ENCODE data around the gene ULBP2.
"Not testable (repeated sequence)": the region's sequence is repeated elsewhere in the genome, so short reads cannot be mapped to it uniquely, and the experiment has no call there.

The ULBP2 gene

DNA sequence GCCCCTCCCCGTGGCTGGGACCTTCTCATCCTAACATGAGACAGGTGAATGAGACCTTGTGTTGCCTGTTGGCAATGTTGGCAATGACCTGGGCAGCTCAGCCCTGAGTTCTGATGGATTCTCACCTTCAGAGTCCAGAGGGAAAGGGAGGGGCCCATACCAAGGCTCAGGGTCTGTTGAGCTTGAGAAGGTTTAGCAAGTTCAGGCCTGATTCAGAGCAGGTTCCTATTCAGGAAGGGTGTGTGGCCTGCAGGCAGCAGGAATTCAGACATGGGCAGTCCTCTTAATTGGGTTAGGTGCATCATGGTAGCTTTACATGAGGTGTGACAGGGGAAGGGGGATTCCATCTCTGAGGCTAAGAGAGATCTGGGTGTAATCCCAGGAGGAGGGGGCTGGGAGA is 5.7 kb downstream of the ULBP2 start:
- peaks cover 3 to 68% (median 44%) of the 10 kb centered on the region in 3 experiments for H3K27me3 ChIP-seq (ENCODE audit: control insufficient read depth in 3 of 3, insufficient read depth in 3 of 3, low read depth in 1 of 3, low read length in 3 of 3)
- no CpG with 5 or more reads among the region's 1 CpG for WGBS, 2 donors (ENCODE audit: extremely low coverage in 2 of 2, insufficient read length in 2 of 2, insufficient replicate concordance in 1 of 2)
- H3K18ac ChIP-seq (ENCODE audit: low read length), result not testable (repeated sequence)

DNA sequence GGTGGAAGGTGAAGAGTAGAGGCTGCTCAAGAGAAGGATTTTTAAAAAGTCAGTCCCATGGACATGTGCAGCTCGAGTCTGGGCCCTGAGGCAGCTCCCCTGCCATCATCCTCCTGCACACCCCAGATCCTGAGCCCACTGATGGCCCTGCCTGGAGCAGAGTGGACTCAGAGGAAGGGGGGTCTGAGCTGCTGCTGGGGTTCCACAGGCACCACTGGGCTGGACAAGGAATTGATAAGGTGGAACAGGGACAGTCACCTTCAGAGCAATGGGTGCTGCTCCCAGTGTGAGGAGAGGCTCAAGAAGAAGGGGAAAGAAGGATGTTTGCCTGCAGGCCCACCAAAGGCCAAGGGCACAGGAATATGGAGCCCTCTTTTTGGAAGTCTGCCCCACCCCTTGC is 6.2 kb downstream of the ULBP2 start:
- no CpG with 5 or more reads among the region's 1 CpG for WGBS, 2 donors (ENCODE audit: extremely low coverage in 2 of 2, insufficient read length in 2 of 2, insufficient replicate concordance in 1 of 2)
- no peak for DNase-seq (ENCODE audit: low spot score)

More for the DNA sequence above, 5.7 kb downstream of the ULBP2 start:
- H2AK5ac ChIP-seq (ENCODE audit: low read depth, low read length); H3K79me1 ChIP-seq (ENCODE audit: low read depth, low read length); H3K9me3 ChIP-seq (replicated peaks in 1 of 2; ENCODE audit: control insufficient read depth in 2 of 2, insufficient read depth in 1 of 2, low read depth in 1 of 2, low read length in 2 of 2); H3K9ac ChIP-seq (ENCODE audit: low read depth, low read length, poor library complexity); H3K4me1 ChIP-seq (ENCODE audit: control insufficient read depth in 2 of 2, insufficient read depth in 1 of 2, low read depth in 1 of 2, low read length in 2 of 2); H3K4me3 ChIP-seq (ENCODE audit: low read length in 2 of 2); DNase-seq (ENCODE audit: low spot score); H4K8ac ChIP-seq (ENCODE audit: low read depth, low read length); H2BK15ac ChIP-seq (ENCODE audit: low read length); H2BK5ac ChIP-seq (ENCODE audit: low read length); H4K91ac ChIP-seq (ENCODE audit: low read depth, low read length, poor library complexity); H2AFZ ChIP-seq (ENCODE audit: low read length); H2BK12ac ChIP-seq (ENCODE audit: low read length); H3K23ac ChIP-seq (ENCODE audit: low read depth, low read length, poor library complexity); H3K4ac ChIP-seq (ENCODE audit: low read length); H2BK120ac ChIP-seq (ENCODE audit: low read depth, low read length); H3K14ac ChIP-seq (ENCODE audit: low read length); H3K4me2 ChIP-seq (ENCODE audit: insufficient read depth, low read length, poor library complexity, severe bottlenecking); H3K36me3 ChIP-seq (replicated peaks in 1 of 2; ENCODE audit: control insufficient read depth in 2 of 2, insufficient read depth in 2 of 2, low read length in 2 of 2); H3K27ac ChIP-seq (replicated peaks; ENCODE audit: low read length): not testable (repeated sequence)

DNA sequence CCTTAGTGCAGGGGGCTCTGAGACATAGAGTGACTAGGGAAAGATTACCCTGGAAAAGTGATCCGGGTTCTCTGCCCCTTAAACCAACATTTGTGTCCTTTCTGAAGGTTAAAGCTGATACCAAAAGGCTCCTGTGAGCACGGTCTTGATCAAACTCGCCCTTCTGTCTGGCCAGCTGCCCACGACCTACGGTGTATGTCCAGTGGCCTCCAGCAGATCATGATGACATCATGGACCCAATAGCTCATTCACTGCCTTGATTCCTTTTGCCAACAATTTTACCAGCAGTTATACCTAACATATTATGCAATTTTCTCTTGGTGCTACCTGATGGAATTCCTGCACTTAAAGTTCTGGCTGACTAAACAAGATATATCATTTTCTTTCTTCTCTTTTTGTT is 6.8 kb downstream of the ULBP2 start:
- H3K18ac ChIP-seq (ENCODE audit: low read length), result no peak overlapping the region
- H3K4me3 ChIP-seq (ENCODE audit: low read length in 2 of 2), result no peak overlapping the region
- H2BK15ac ChIP-seq (ENCODE audit: low read length), result no peak overlapping the region
- no peaks in the 10 kb centered on the region for H3K36me3 ChIP-seq (replicated peaks in 1 of 2; ENCODE audit: control insufficient read depth in 2 of 2, insufficient read depth in 2 of 2, low read length in 2 of 2)
- H2AFZ ChIP-seq (ENCODE audit: low read length), result no peak overlapping the region
- DNase-seq (ENCODE audit: low spot score), result no peak
- H4K8ac ChIP-seq (ENCODE audit: low read depth, low read length), result no peak overlapping the region
- no peaks in the 10 kb centered on the region for H3K79me1 ChIP-seq (ENCODE audit: low read depth, low read length)
- H3K9ac ChIP-seq (ENCODE audit: low read depth, low read length, poor library complexity), result no peak overlapping the region
- H3K4ac ChIP-seq (ENCODE audit: low read length), result no peak overlapping the region
- H3K4me1 ChIP-seq (ENCODE audit: control insufficient read depth in 2 of 2, insufficient read depth in 1 of 2, low read depth in 1 of 2, low read length in 2 of 2), result no peaks in the 10 kb centered on the region
- no peaks in the 10 kb centered on the region for H3K9me3 ChIP-seq (replicated peaks in 1 of 2; ENCODE audit: control insufficient read depth in 2 of 2, insufficient read depth in 1 of 2, low read depth in 1 of 2, low read length in 2 of 2)
- no peak overlapping the region for H3K4me2 ChIP-seq (ENCODE audit: insufficient read depth, low read length, poor library complexity, severe bottlenecking)
- H4K91ac ChIP-seq (ENCODE audit: low read depth, low read length, poor library complexity), result no peak overlapping the region
- H3K23ac ChIP-seq (ENCODE audit: low read depth, low read length, poor library complexity), result no peak overlapping the region
- H3K27ac ChIP-seq (replicated peaks; ENCODE audit: low read length), result no peak overlapping the region
- no peak overlapping the region for H2AK5ac ChIP-seq (ENCODE audit: low read depth, low read length)
- H3K14ac ChIP-seq (ENCODE audit: low read length), result no peak overlapping the region
- H3K27me3 ChIP-seq (ENCODE audit: control insufficient read depth in 3 of 3, insufficient read depth in 3 of 3, low read depth in 1 of 3, low read length in 3 of 3), result peaks cover 3 to 69% (median 42%) of the 10 kb centered on the region in 3 experiments
- no peak overlapping the region for H2BK5ac ChIP-seq (ENCODE audit: low read length)
- H2BK12ac ChIP-seq (ENCODE audit: low read length), result no peak overlapping the region
- no CpG with 5 or more reads among the region's 5 CpGs for WGBS, 2 donors (ENCODE audit: extremely low coverage in 2 of 2, insufficient read length in 2 of 2, insufficient replicate concordance in 1 of 2)
- H2BK120ac ChIP-seq (ENCODE audit: low read depth, low read length), result no peak overlapping the region

More for the DNA sequence above, 6.2 kb downstream of the ULBP2 start:
- Histone ChIP-seq H3K9me3 (replicated peaks in 1 of 2; ENCODE audit: control insufficient read depth in 2 of 2, insufficient read depth in 1 of 2, low read depth in 1 of 2, low read length in 2 of 2) (no peaks in the 10 kb centered on the region), H3K79me1 (ENCODE audit: low read depth, low read length) (no peaks in the 10 kb centered on the region), H4K91ac (ENCODE audit: low read depth, low read length, poor library complexity) (no peak overlapping the region), H3K4me3 (ENCODE audit: low read length in 2 of 2) (no peak overlapping the region), H3K18ac (ENCODE audit: low read length) (peak overlapping the region; percentile 38), H3K14ac (ENCODE audit: low read length) (no peak overlapping the region), H2BK12ac (ENCODE audit: low read length) (no peak overlapping the region), H4K8ac (ENCODE audit: low read depth, low read length) (no peak overlapping the region), H3K36me3 (replicated peaks in 1 of 2; ENCODE audit: control insufficient read depth in 2 of 2, insufficient read depth in 2 of 2, low read length in 2 of 2) (no peaks in the 10 kb centered on the region), H2BK15ac (ENCODE audit: low read length) (no peak overlapping the region), H2BK5ac (ENCODE audit: low read length) (no peak overlapping the region), H3K23ac (ENCODE audit: low read depth, low read length, poor library complexity) (no peak overlapping the region), H2BK120ac (ENCODE audit: low read depth, low read length) (no peak overlapping the region), H3K4me2 (ENCODE audit: insufficient read depth, low read length, poor library complexity, severe bottlenecking) (no peak overlapping the region), H2AK5ac (ENCODE audit: low read depth, low read length) (peak overlapping the region; percentile 25), H3K27me3 (ENCODE audit: control insufficient read depth in 3 of 3, insufficient read depth in 3 of 3, low read depth in 1 of 3, low read length in 3 of 3) (peaks cover 3 to 68% (median 44%) of the 10 kb centered on the region in 3 experiments), H3K4ac (ENCODE audit: low read length) (no peak overlapping the region), H3K27ac (replicated peaks; ENCODE audit: low read length) (no peak overlapping the region), H2AFZ (ENCODE audit: low read length) (no peak overlapping the region), H3K9ac (ENCODE audit: low read depth, low read length, poor library complexity) (no peak overlapping the region), H3K4me1 (ENCODE audit: control insufficient read depth in 2 of 2, insufficient read depth in 1 of 2, low read depth in 1 of 2, low read length in 2 of 2) (no peaks in the 10 kb centered on the region)

DNA sequence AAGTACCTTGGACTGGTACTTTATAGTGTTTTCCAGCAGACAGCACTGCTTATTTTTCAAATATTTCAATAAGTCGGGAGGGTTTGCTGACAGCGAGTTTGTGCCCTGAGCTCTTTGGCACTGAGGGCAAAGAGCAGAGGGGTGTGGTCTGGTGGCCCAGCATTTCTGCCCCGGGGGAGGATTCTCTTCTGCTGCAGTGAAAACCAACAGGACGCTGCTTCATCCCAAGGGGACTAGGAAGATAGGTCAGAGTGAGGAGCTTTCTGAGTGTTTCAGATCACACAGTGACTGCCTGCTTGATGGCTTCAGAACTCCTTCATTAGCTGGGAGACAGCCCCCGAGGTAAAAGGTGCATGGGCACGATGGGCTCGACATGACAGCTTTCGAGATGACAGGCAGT is 8.6 kb downstream of the ULBP2 start:
- no peak for DNase-seq (ENCODE audit: low spot score)
- H2BK5ac ChIP-seq (ENCODE audit: low read length), result no peak overlapping the region
- H3K27me3 ChIP-seq (ENCODE audit: control insufficient read depth in 3 of 3, insufficient read depth in 3 of 3, low read depth in 1 of 3, low read length in 3 of 3), result peaks cover 5 to 78% (median 52%) of the 10 kb centered on the region in 3 experiments
- no peak overlapping the region for H3K14ac ChIP-seq (ENCODE audit: low read length)
- no peak overlapping the region for H3K4me2 ChIP-seq (ENCODE audit: insufficient read depth, low read length, poor library complexity, severe bottlenecking)
- H3K18ac ChIP-seq (ENCODE audit: low read length), result no peak overlapping the region
- no peaks in the 10 kb centered on the region for H3K9me3 ChIP-seq (replicated peaks in 1 of 2; ENCODE audit: control insufficient read depth in 2 of 2, insufficient read depth in 1 of 2, low read depth in 1 of 2, low read length in 2 of 2)
- H4K8ac ChIP-seq (ENCODE audit: low read depth, low read length), result no peak overlapping the region
- no CpG with 5 or more reads among the region's 8 CpGs for WGBS, 2 donors (ENCODE audit: extremely low coverage in 2 of 2, insufficient read length in 2 of 2, insufficient replicate concordance in 1 of 2)
- H2AK5ac ChIP-seq (ENCODE audit: low read depth, low read length), result no peak overlapping the region
- no peak overlapping the region for H2BK15ac ChIP-seq (ENCODE audit: low read length)
- H2AFZ ChIP-seq (ENCODE audit: low read length), result no peak overlapping the region
- H2BK12ac ChIP-seq (ENCODE audit: low read length), result no peak overlapping the region
- no peak overlapping the region for H3K4me3 ChIP-seq (ENCODE audit: low read length in 2 of 2)
- H3K4ac ChIP-seq (ENCODE audit: low read length), result no peak overlapping the region
- no peaks in the 10 kb centered on the region for H3K79me1 ChIP-seq (ENCODE audit: low read depth, low read length)
- H3K4me1 ChIP-seq (ENCODE audit: control insufficient read depth in 2 of 2, insufficient read depth in 1 of 2, low read depth in 1 of 2, low read length in 2 of 2), result no peaks in the 10 kb centered on the region
- H3K36me3 ChIP-seq (replicated peaks in 1 of 2; ENCODE audit: control insufficient read depth in 2 of 2, insufficient read depth in 2 of 2, low read length in 2 of 2), result no peaks in the 10 kb centered on the region
- no peak overlapping the region for H3K23ac ChIP-seq (ENCODE audit: low read depth, low read length, poor library complexity)
- H3K27ac ChIP-seq (replicated peaks; ENCODE audit: low read length), result no peak overlapping the region
- H3K9ac ChIP-seq (ENCODE audit: low read depth, low read length, poor library complexity), result no peak overlapping the region
- no peak overlapping the region for H2BK120ac ChIP-seq (ENCODE audit: low read depth, low read length)
- no peak overlapping the region for H4K91ac ChIP-seq (ENCODE audit: low read depth, low read length, poor library complexity)
